K562 (cell line): ENCODE data around the gene SLC9B1. TPM values are rescaled to one million over a fixed set of nuclear protein-coding genes. Genes with fewer than 3 reads are reported as not detected.

Experiments
- GATAD2B ChIP-seq: fragments of 450-650 bp; IDR thresholded peaks from 2 replicates; pipeline ENCODE4 v1.6.1; 2017; ENCODE audit warnings: mild to moderate bottlenecking, borderline replicate concordance
- NCOA6 ChIP-seq: fragments of 450-650 bp; IDR thresholded peaks from 2 replicates; pipeline ENCODE4 v1.6.1; 2017; ENCODE audit warnings: mild to moderate bottlenecking
- NFRKB ChIP-seq: fragments of 450-650 bp; IDR thresholded peaks from 2 replicates; pipeline ENCODE4 v1.6.1; 2016; ENCODE audit warnings: low read depth
- RBBP5 ChIP-seq: fragments of 200-600 bp; sonication (generic); IDR thresholded peaks from 2 replicates; pipeline ENCODE4 v1.6.1; 2012; ENCODE audit warnings: borderline replicate concordance, mild to moderate bottlenecking, low read length, control low read depth, inconsistent platforms; ENCODE audit not compliant: insufficient read depth, poor library complexity, severe bottlenecking
- RFX1 ChIP-seq: fragments of 450-650 bp; IDR thresholded peaks from 2 replicates; pipeline ENCODE4 v1.6.1; 2016; ENCODE audit warnings: mild to moderate bottlenecking, moderate library complexity
- SMAD2 ChIP-seq: fragments of 150-350 bp; IDR thresholded peaks from 2 replicates; pipeline ENCODE4 v1.6.1; 2014; ENCODE audit warnings: low read depth, mild to moderate bottlenecking, low read length
- TAF1 ChIP-seq: IDR thresholded peaks from 2 replicates; pipeline ENCODE4 v1.6.1; 2011; ENCODE audit warnings: mild to moderate bottlenecking, low read length, moderate library complexity; ENCODE audit not compliant: insufficient read depth, control insufficient read depth, severe bottlenecking; ENCODE audit errors: extremely low read depth
- TBP ChIP-seq: optimal IDR thresholded peaks from 2 replicates; pipeline ENCODE3; 2011; ENCODE audit warnings: low read depth, low read length, improper control_type of control experiment
- YY1 ChIP-seq, 3 experiments: IDR thresholded peaks; 2 replicates each; pipeline ENCODE4 v1.6.1; 2011; ENCODE audit warnings: low read length in 2 of 3, mild to moderate bottlenecking in 2 of 3, moderate library complexity in 2 of 3, borderline replicate concordance in 1 of 3, control low read depth in 1 of 3, low read depth in 1 of 3; ENCODE audit not compliant: insufficient read depth in 3 of 3, insufficient replicate concordance in 2 of 3, control insufficient read depth in 1 of 3, insufficient read length in 1 of 3; ENCODE audit errors: extremely low read depth in 1 of 3
- ZFX ChIP-seq: sonication (generic); formaldehyde crosslinking; IDR thresholded peaks from 2 replicates; pipeline ENCODE4 v1.8.0; 2022; ENCODE audit warnings: mild to moderate bottlenecking, missing genetic modification reagents, moderate library complexity
- polyA plus RNA-seq, 8 experiments: library from polyadenylated mRNA; depleted of rRNA in 4 of 8; stranded (reverse) in 5 of 8; unstranded in 3 of 8; fragments of >200 nt; fragmentation: Nextera tagmentation in 2 of 8; fragmentation: Illumina TruSeq in 1 of 8; extraction: Ambion mirVana in 2 of 8; extraction: Trizol in 1 of 8; gene quantifications; 2 replicates each; pipeline versions ENCODE4 v1.2.1 to v1.2.3, GENCODE V29; 2011 to 2014; ENCODE audit warnings: inconsistent platforms in 1 of 8, missing spikeins in 1 of 8
- total RNA-seq, 7 experiments: library from RNA; depleted of rRNA in 6 of 7; stranded (reverse); fragments of >200 nt in 6 of 7; fragmentation: Illumina TruSeq in 2 of 7; extraction: Trizol in 2 of 7; gene quantifications; 2 replicates each; pipeline versions ENCODE4 v1.2.1 to v1.2.3, GENCODE V29; 2011 to 2021; ENCODE audit warnings: low replicate concordance in 1 of 7
- TF ChIP-seq, protein P1 (sequence below): fragments of 450-650 bp; IDR thresholded peaks from 2 replicates; pipeline ENCODE4 v1.6.1; 2016; ENCODE audit warnings: low read depth

Gene SLC9B1
- total and polyA plus RNA-seq, 9 of the 15 experiments (the other 6 are each of a cell fraction or from before 2014, with no cell fraction given) = 0.21 to 1.3 (median 0.51) TPM

DNA sequence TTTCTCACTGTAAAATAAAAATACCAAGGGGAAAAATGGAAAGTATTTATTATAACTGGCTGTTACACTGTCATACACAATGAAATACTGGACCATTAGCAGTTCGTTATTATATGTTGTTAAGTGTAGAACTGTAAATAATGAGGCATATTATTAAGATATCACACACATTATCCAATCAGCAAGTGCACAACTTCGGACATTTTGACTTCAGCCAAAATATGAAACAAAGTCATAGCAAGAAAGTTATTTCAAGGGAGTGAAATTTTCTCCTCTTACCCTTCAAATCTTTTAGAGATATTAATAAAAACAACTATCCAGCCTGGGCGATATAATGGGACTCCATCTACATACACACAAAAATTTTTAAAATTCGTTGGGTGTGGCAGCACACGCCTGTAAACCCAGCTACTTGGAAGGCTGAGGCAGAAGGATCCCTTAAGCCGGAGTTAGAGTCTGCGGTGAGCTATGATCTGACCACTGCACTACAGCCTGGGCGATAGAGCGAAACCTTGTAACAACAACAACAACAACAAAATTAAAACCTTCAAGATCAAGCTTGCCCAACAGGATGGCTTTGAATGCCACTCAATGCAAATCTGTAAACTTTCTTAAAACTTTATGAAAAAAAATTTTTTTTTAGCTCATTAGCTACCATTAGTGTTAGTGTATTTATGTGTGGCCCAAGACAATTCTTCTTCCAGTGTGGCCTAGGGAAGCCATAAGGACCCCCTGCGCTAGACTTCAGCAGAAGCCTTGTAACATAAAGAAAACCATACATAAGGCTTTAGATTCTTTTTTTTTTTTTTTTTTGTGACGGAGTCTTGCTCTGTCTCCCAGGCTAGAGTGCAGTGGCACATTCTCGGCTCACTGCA is 152.0 kb downstream of the SLC9B1 start (continued):
- TF ChIP-seq, protein P1, sequence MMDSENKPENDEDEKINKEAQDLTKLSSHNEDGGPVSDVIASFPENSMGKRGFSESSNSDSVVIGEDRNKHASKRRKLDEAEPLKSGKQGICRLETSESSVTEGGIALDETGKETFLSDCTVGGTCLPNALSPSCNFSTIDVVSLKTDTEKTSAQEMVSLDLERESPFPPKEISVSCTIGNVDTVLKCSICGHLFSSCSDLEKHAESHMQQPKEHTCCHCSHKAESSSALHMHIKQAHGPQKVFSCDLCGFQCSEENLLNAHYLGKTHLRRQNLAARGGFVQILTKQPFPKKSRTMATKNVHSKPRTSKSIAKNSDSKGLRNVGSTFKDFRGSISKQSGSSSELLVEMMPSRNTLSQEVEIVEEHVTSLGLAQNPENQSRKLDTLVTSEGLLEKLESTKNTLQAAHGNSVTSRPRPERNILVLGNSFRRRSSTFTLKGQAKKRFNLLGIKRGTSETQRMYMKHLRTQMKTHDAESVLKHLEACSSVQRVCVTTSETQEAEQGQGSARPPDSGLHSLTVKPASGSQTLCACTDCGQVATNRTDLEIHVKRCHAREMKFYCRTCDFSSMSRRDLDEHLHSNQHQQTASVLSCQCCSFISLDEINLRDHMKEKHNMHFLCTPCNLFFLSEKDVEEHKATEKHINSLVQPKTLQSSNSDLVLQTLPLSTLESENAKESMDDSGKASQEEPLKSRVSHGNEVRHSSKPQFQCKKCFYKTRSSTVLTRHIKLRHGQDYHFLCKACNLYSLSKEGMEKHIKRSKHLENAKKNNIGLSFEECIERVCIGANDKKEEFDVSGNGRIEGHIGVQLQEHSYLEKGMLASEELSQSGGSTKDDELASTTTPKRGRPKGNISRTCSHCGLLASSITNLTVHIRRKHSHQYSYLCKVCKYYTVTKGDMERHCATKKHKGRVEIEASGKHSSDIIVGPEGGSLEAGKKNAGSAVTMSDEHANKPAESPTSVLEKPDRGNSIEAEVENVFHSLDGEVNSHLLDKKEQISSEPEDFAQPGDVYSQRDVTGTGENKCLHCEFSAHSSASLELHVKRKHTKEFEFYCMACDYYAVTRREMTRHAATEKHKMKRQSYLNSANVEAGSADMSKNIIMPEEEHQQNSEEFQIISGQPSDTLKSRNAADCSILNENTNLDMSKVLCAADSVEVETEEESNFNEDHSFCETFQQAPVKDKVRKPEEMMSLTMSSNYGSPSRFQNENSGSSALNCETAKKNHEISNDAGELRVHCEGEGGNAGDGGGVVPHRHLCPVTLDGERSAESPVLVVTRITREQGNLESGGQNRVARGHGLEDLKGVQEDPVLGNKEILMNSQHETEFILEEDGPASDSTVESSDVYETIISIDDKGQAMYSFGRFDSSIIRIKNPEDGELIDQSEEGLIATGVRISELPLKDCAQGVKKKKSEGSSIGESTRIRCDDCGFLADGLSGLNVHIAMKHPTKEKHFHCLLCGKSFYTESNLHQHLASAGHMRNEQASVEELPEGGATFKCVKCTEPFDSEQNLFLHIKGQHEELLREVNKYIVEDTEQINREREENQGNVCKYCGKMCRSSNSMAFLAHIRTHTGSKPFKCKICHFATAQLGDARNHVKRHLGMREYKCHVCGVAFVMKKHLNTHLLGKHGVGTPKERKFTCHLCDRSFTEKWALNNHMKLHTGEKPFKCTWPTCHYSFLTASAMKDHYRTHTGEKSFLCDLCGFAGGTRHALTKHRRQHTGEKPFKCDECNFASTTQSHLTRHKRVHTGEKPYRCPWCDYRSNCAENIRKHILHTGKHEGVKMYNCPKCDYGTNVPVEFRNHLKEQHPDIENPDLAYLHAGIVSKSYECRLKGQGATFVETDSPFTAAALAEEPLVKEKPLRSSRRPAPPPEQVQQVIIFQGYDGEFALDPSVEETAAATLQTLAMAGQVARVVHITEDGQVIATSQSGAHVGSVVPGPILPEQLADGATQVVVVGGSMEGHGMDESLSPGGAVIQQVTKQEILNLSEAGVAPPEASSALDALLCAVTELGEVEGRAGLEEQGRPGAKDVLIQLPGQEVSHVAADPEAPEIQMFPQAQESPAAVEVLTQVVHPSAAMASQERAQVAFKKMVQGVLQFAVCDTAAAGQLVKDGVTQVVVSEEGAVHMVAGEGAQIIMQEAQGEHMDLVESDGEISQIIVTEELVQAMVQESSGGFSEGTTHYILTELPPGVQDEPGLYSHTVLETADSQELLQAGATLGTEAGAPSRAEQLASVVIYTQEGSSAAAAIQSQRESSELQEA = no peak
- TF ChIP-seq NFRKB (peak; percentile 27; the same call in 1 of the 2 replicates), ZFX (CRISPR knock-in tag) (peak; percentile 14; the same call in 1 of the 2 replicates), TBP (peak; percentile 13), YY1 (IDR thresholded peaks at IDR 0.05; ENCODE audit: borderline replicate concordance in 1 of 3, control insufficient read depth in 1 of 3, extremely low read depth in 1 of 3, insufficient read depth in 3 of 3, insufficient read length in 1 of 3, insufficient replicate concordance in 2 of 3, low read depth in 1 of 3, low read length in 2 of 3) (peak in 1 of 3 experiments; percentile 41), GATAD2B (0 out of 2 replicates have a peak, but pooled peaks have one; percentile 30), RFX1 (no peak), RBBP5 (peak; percentile 34), NCOA6 (no peak), TAF1 (peak; percentile 40), SMAD2 (no peak)
